ENCODE data around the gene C2CD4B.

Gene C2CD4B

DNA sequence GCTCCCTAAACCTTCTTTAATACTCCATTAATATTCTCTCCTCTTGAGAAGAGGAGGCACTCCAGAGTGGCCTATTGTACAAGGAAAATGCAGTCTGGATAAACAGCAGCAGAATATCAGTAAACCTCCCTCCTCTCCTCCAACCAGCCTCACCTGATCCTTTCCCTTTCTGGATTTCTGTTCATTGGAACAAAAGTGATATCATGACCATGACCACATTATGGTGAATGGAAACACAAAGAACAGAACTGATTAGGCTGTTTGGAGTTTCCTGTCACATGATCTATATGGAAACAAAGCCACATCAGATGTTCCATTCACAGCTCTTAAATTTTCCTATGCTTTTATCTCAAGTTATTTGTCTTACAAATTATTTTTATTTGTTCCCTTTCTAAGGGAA, 14.6 kb downstream of the C2CD4B start:
- no peak for DNase-seq (ENCODE audit: low read depth)
- H3K4me3 ChIP-seq (ENCODE audit: low read length), result no peak overlapping the region
- TF ChIP-seq, protein P1, sequence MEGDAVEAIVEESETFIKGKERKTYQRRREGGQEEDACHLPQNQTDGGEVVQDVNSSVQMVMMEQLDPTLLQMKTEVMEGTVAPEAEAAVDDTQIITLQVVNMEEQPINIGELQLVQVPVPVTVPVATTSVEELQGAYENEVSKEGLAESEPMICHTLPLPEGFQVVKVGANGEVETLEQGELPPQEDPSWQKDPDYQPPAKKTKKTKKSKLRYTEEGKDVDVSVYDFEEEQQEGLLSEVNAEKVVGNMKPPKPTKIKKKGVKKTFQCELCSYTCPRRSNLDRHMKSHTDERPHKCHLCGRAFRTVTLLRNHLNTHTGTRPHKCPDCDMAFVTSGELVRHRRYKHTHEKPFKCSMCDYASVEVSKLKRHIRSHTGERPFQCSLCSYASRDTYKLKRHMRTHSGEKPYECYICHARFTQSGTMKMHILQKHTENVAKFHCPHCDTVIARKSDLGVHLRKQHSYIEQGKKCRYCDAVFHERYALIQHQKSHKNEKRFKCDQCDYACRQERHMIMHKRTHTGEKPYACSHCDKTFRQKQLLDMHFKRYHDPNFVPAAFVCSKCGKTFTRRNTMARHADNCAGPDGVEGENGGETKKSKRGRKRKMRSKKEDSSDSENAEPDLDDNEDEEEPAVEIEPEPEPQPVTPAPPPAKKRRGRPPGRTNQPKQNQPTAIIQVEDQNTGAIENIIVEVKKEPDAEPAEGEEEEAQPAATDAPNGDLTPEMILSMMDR (conservative IDR thresholded peaks at IDR 0.05; ENCODE audit: low read length), result no peak

DNA sequence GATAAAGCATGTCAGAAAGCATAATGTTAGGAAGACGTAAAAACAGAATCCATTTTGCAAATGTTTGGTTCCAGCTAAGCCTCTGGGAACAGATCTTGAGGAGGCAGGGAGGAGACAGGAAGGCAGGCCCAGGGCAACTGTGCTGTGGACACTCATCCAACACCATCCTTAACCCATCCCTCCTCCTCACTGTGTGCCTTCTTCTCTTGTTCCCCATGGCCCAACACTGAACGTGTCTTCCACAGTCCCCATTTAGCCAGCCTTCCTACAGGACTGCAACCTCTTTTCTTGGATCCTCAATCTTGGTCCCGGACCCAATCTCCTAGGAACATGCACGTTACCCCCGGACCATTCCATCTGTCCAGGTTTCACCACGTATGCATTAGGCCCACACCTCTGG, 15.4 kb downstream of the C2CD4B start:
- no peak overlapping the region for H3K4me3 ChIP-seq (ENCODE audit: low read length)
- TF ChIP-seq, protein P1 (conservative IDR thresholded peaks at IDR 0.05; ENCODE audit: low read length), result no peak
- DNase-seq (ENCODE audit: low read depth), result no peak

DNA sequence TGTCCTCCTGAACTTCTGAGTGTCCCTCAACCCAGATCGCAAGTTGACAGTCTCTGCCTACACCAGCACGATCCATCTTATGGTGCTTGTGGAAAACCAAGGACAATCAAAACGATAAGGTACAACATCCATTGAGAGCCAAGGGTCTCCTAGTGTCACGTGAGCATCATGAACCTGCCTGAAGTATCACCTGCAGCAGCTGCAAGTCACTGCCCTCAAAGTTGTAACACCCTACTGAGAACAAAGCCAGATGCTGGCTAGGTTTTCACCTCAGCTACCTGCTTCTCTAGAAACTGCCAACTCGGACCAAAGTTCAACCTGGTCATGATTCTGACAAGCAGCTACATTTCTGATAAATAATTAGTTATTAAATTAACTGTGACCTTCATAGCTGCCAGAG, 17.5 kb downstream of the C2CD4B start:
- no peak overlapping the region for H3K4me3 ChIP-seq (ENCODE audit: low read length)
- TF ChIP-seq, protein P1 (conservative IDR thresholded peaks at IDR 0.05; ENCODE audit: low read length), result no peak
- no peak for DNase-seq (ENCODE audit: low read depth)

DNA sequence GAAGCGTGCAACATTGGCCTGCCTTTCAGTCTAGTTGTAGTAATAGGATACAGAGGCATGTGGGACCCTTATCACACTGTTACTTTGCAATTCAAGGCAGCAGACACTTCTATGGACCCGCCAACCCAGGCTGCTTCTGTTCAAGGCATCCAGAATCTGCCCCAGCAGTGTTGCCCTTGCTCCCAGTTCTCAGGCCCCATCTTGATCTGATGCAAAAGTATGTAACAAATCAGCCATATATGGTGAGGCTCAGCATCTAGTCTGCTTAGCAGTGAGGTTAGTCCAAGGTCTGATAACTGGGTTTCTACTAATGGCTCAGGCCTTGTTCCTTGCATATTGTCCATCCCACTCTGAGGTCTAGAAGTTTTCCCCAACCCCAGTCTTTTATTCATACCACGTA, 17.9 kb downstream of the C2CD4B start:
- TF ChIP-seq, protein P1 (conservative IDR thresholded peaks at IDR 0.05; ENCODE audit: low read length), result no peak
- DNase-seq (ENCODE audit: low read depth), result no peak
- H3K4me3 ChIP-seq (ENCODE audit: low read length), result no peak overlapping the region

DNA sequence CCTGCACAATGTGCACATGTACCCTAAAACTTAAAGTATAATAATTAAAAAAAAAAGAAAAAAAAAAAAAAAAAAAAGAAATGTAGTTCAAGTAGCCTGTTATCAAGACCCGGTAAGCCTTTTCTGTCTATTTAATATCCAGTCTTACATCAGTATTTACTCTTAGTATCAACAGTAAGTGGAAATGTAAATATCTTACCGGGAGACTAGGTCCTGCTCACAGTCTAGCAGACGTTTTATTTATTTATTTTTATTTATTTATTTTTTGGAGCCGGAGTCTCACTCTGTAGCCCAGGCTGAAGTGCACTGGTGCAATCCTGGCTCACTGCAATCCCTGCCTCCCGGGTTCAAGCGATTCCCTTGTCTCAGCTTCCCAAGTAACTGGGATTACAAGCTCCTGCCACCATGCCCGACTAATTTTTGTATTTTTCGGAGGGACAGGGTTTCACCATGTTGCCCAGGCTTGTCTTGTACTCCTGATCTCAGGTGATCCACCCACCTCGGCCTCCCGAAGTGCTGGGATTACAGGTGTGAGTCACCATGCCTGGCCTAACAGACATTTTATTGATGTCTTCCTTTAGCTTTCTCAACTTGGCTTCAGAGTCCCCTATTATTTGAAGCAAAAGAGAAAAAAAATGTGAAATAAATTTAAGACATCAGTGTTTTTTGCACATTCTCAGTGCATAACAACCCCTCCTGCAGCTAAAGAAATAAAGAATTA, 19.9 kb downstream of the C2CD4B start:
- TF ChIP-seq, protein P1 (conservative IDR thresholded peaks at IDR 0.05; ENCODE audit: low read length), result no peak
- no peak for DNase-seq (ENCODE audit: low read depth)
- no peak overlapping the region for H3K4me3 ChIP-seq (ENCODE audit: low read length)

DNA sequence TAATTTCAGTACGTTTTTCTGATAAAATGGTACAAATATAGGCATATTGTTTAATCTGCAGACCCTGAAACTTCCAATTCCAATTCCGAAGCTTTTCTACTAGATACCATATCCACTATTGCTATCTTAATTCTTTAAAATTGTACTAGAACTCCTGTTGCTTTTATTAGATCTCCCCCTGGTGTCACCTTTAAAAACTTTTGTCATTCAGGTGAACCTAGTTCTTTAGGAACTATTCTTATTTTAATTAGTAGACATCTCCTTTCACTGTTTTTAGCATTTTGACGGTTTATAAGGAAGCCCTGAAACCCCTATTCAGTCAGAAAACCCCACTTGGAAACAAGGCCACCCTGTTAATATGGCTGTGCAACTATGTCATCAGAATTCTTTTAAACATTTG, 22.3 kb downstream of the C2CD4B start:
- no peak for DNase-seq (ENCODE audit: low read depth)
- H3K4me3 ChIP-seq (ENCODE audit: low read length), result no peak overlapping the region
- TF ChIP-seq, protein P1 (conservative IDR thresholded peaks at IDR 0.05; ENCODE audit: low read length), result no peak

Data from AG10803 (cell line).